Hair follicular keratinocyte (primary cell): ENCODE results near the gene PLAC8. TPM values are rescaled to one million over a fixed set of nuclear protein-coding genes. Genes with fewer than 3 reads are reported as not detected.

Source experiments
- total RNA-seq: library from RNA; depleted of rRNA; stranded (reverse); fragments of >200 nt; gene quantifications from 2 replicates; pipeline ENCODE4 v1.2.3, GENCODE V29; 2015

Gene PLAC8, protein sequence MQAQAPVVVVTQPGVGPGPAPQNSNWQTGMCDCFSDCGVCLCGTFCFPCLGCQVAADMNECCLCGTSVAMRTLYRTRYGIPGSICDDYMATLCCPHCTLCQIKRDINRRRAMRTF
- 0.15 and 0.86 TPM in 2 replicates for total RNA-seq

GRCh38 chr4:83114576-83114975, at the start of gene PLAC8:
PLAC8 (minus strand) TSS chr4:83114729; CDS start chr4:83107921, 6,808 bp downstream.

Other genes with a start within 250 kb of the PLAC8 start
- gene SEC31A, start 223.6 kb downstream of the PLAC8 start, total RNA-seq, result 88.2 and 113 TPM in 2 replicates
- gene THAP9, start 214.0 kb downstream of the PLAC8 start, total RNA-seq, result 1.3 and 2.4 TPM in 2 replicates
- 6.2 and 6.6 TPM in 2 replicates for gene LIN54, start 103.9 kb downstream of the PLAC8 start, total RNA-seq
- 54.8 and 69.6 TPM in 2 replicates for gene COPS4, start 79.5 kb downstream of the PLAC8 start, total RNA-seq
- gene COQ2, start 170.1 kb upstream of the PLAC8 start, total RNA-seq, result 20.5 and 32.5 TPM in 2 replicates
- 7.6 and 11.1 TPM in 2 replicates for gene HPSE, start 220.1 kb upstream of the PLAC8 start, total RNA-seq